Keratinocyte (primary cell): ENCODE measurements around the gene SATB2. TPM values are rescaled to one million over a fixed set of nuclear protein-coding genes. Genes with fewer than 3 reads are reported as not detected.

ENCODE experiments used
- DNase-seq: peaks from one replicate; pipeline ENCODE4 v3.0.0-alpha.2; 2011; ENCODE audit warnings: low read depth, missing footprints, low spot score
- FAIRE-seq: peaks from 2 replicates; lab custom pipeline; 2011; peaks lifted over from hg19 to GRCh38; lab: Jason Lieb, UNC
- H2AFZ ChIP-seq: 2 replicates; pipeline ENCODE4 v1.6.0; 2012; ENCODE audit warnings: low read length, control low read depth, inconsistent platforms; ENCODE audit not compliant: control insufficient read depth
- H3K27ac ChIP-seq: 2 replicates; pipeline ENCODE4 v1.5.1; 2011; ENCODE audit warnings: low read length; ENCODE audit not compliant: control insufficient read depth, insufficient read depth
- H3K27me3 ChIP-seq: 3 replicates; pipeline ENCODE4 v1.6.0; 2011; ENCODE audit warnings: low read length; ENCODE audit not compliant: control insufficient read depth, insufficient read depth; ENCODE audit errors: extremely low read depth
- H3K36me3 ChIP-seq, 2 experiments: 2 replicates in 1 of 2; 3 replicates in 1 of 2; pipeline ENCODE4 v1.5.1; 2011; ENCODE audit warnings: low read length in 2 of 2, mild to moderate bottlenecking in 1 of 2; ENCODE audit not compliant: control insufficient read depth in 2 of 2, insufficient read depth in 2 of 2; ENCODE audit errors: extremely low read depth in 1 of 2
- H3K4me1 ChIP-seq: 3 replicates; pipeline ENCODE4 v1.5.1; 2011; ENCODE audit warnings: low read length; ENCODE audit not compliant: control insufficient read depth, insufficient read depth; ENCODE audit errors: extremely low read depth
- H3K4me2 ChIP-seq: 3 replicates; pipeline ENCODE4 v1.6.0; 2011; ENCODE audit warnings: low read depth, low read length; ENCODE audit not compliant: control insufficient read depth, insufficient read depth; ENCODE audit errors: extremely low read depth
- H3K4me3 ChIP-seq, 3 experiments: fragments of 200-600 bp in 1 of 3; sonication (generic) in 1 of 3; 2 replicates in 2 of 3; 3 replicates in 1 of 3; pipeline ENCODE4 v1.5.1; 2011 to 2016; ENCODE audit warnings: low read length in 3 of 3, mild to moderate bottlenecking in 3 of 3, control low read depth in 2 of 3, inconsistent platforms in 1 of 3, low read depth in 1 of 3, mixed read lengths in 1 of 3, mixed run types in 1 of 3, moderate library complexity in 1 of 3; ENCODE audit not compliant: control insufficient read depth in 2 of 3, insufficient read depth in 2 of 3; ENCODE audit errors: extremely low read depth in 1 of 3
- H3K79me2 ChIP-seq: 2 replicates; pipeline ENCODE4 v1.6.0; 2012; ENCODE audit warnings: low read length; ENCODE audit not compliant: control insufficient read depth, insufficient read depth
- H3K9ac ChIP-seq: 3 replicates; pipeline ENCODE4 v1.6.0; 2011; ENCODE audit warnings: low read length; ENCODE audit not compliant: control insufficient read depth, insufficient read depth; ENCODE audit errors: extremely low read depth
- H3K9me1 ChIP-seq: 3 replicates; pipeline ENCODE4 v1.6.0; 2011; ENCODE audit warnings: low read length; ENCODE audit not compliant: control insufficient read depth, insufficient read depth; ENCODE audit errors: extremely low read depth
- H3K9me3 ChIP-seq: 2 replicates; pipeline ENCODE4 v1.5.1; 2012; ENCODE audit warnings: low read depth, low read length; ENCODE audit not compliant: control insufficient read depth
- H4K20me1 ChIP-seq: 3 replicates; pipeline ENCODE4 v1.6.0; 2011; ENCODE audit warnings: low read length; ENCODE audit not compliant: control insufficient read depth, insufficient read depth; ENCODE audit errors: extremely low read depth
- CTCF ChIP-seq, 3 experiments: IDR thresholded peaks in 1 of 3; conservative IDR thresholded peaks in 1 of 3; optimal IDR thresholded peaks in 1 of 3; 2 replicates in 2 of 3; 3 replicates in 1 of 3; pipeline versions ENCODE3 to v1.5.1; 2011; ENCODE audit warnings: low read length in 3 of 3, mild to moderate bottlenecking in 3 of 3, moderate library complexity in 2 of 3, control low read depth in 1 of 3, inconsistent platforms in 1 of 3; ENCODE audit not compliant: insufficient read depth in 2 of 3; ENCODE audit errors: extremely low read depth in 1 of 3
- EZH2 ChIP-seq: IDR thresholded peaks from one replicate; pipeline ENCODE4 v1.6.1; 2012; ENCODE audit warnings: inconsistent platforms, mild to moderate bottlenecking, low read length, moderate library complexity
- dilution Hi-C: fragments of 300-500 bp; cut with MboI; formaldehyde crosslinking; loops from one replicate; pipeline ENCODE4 v1.7.0; 2020; ENCODE audit warnings: low sequenced_read_pairs; ENCODE audit not compliant: extremely low pct_ligation_motif_present
- polyA plus RNA-seq, 5 experiments: library from polyadenylated mRNA; depleted of rRNA in 3 of 5; stranded (reverse) in 3 of 5; stranded (forward) in 1 of 5; unstranded in 1 of 5; fragments of >200 nt; gene quantifications; 1 replicate in 1 of 5; 2 replicates in 3 of 5; 3 replicates in 1 of 5; pipeline versions ENCODE4 v1.2.1 to v1.2.3, GENCODE V29; 2011 to 2012; ENCODE audit warnings: missing spikeins in 2 of 5, low read depth in 1 of 5, low replicate concordance in 1 of 5

SATB2 gene
- polyA plus RNA-seq, 1 donor (not counting 4 experiments of a cell fraction or from before 2014, with no cell fraction given), result 1.4 TPM

DNA sequence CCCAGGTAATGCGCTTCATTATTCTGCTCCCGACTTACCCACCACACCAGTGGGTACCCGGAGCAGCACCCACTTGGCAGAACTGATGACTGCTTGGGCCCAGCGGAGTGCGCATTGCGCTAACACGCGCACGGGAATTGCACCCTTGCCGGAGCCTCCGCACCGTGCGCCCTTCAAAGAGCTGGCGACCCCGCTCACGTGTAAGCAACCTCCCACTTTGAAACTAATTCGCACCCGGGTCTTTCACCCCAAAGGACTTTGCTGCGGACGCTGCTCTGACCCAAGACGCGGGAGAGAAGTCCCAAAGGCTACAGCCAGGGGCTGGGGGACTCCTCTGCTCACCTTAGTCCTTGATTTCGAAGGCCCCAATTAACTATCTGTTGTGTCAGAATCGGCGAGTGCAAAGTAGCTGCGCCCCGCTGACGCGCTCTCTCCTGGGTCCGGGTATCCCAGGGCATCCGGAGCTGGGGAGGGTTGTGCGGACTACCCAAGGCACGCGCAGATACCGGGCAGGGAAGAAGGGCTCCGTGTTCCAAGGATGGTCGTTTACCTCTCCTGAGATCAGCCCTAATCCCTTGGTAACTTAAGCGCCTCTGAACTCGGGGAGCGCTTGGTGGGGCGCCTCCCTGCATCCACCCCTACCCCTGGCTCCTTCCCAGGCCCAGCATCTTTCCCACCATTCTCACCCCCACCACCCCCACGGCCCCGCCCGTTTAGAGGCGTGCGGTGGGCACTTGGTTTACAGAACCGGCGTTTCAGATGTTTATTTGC is 13.1 kb upstream of the SATB2 start:
- dilution Hi-C loops, result no loop called here
- H3K36me3 ChIP-seq, result no peaks in the 10 kb centered on the region
- no peak overlapping the region for H3K9ac ChIP-seq
- peaks cover 2% of the 10 kb centered on the region for H3K4me1 ChIP-seq
- FAIRE-seq (no peak), DNase-seq (no peak)
- no peaks in the 10 kb centered on the region for H4K20me1 ChIP-seq
- no peak overlapping the region for H2AFZ ChIP-seq
- no peaks in the 10 kb centered on the region for H3K79me2 ChIP-seq
- peaks cover 78% of the 10 kb centered on the region for H3K27me3 ChIP-seq
- no peak overlapping the region for H3K27ac ChIP-seq
- TF ChIP-seq CTCF (optimal IDR thresholded peaks at IDR 0.05 in 1 of 3, IDR thresholded peaks at IDR 0.05 in 1 of 3, conservative IDR thresholded peaks at IDR 0.05 in 1 of 3; ENCODE audit: extremely low read depth in 1 of 3, insufficient read depth in 2 of 3, low read length in 3 of 3) (no peak), EZH2 (peak; percentile 79)
- no peaks in the 10 kb centered on the region for H3K9me1 ChIP-seq
- no peaks in the 10 kb centered on the region for H3K9me3 ChIP-seq
- H3K4me3 ChIP-seq, result no peak overlapping the region
- no peak overlapping the region for H3K4me2 ChIP-seq

DNA sequence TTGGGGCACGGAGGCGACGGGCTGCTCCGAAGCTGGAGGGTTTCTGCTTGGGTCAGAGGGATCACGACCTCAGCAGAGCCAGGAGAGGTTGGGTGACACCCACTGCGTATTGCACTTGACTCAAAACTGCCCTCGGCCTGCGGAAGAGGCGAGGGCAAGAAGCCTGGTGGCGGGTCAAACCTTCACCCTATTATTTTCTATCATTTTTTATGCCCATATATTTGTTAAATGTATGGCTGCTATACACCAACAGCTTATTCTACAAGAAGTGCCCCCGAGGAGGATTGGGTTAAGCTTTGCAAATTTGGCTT is 12.6 kb upstream of the SATB2 start:
- dilution Hi-C loops, result no loop called here
- Histone ChIP-seq H3K9me1 (no peaks in the 10 kb centered on the region), H3K4me3 (no peak overlapping the region), H3K4me1 (peaks cover 2% of the 10 kb centered on the region), H3K27me3 (peaks cover 83% of the 10 kb centered on the region), H3K36me3 (no peaks in the 10 kb centered on the region), H3K9ac (no peak overlapping the region), H3K4me2 (no peak overlapping the region), H4K20me1 (no peaks in the 10 kb centered on the region), H3K9me3 (no peaks in the 10 kb centered on the region), H3K79me2 (no peaks in the 10 kb centered on the region), H2AFZ (no peak overlapping the region), H3K27ac (no peak overlapping the region)
- no peak for FAIRE-seq
- no peak for TF ChIP-seq CTCF (optimal IDR thresholded peaks at IDR 0.05 in 1 of 3, IDR thresholded peaks at IDR 0.05 in 1 of 3, conservative IDR thresholded peaks at IDR 0.05 in 1 of 3; ENCODE audit: extremely low read depth in 1 of 3, insufficient read depth in 2 of 3, low read length in 3 of 3)
- TF ChIP-seq EZH2, result peak; percentile 54
- DNase-seq, result no peak
